ENCODE results near the gene DUSP5.

Gene DUSP5

DNA sequence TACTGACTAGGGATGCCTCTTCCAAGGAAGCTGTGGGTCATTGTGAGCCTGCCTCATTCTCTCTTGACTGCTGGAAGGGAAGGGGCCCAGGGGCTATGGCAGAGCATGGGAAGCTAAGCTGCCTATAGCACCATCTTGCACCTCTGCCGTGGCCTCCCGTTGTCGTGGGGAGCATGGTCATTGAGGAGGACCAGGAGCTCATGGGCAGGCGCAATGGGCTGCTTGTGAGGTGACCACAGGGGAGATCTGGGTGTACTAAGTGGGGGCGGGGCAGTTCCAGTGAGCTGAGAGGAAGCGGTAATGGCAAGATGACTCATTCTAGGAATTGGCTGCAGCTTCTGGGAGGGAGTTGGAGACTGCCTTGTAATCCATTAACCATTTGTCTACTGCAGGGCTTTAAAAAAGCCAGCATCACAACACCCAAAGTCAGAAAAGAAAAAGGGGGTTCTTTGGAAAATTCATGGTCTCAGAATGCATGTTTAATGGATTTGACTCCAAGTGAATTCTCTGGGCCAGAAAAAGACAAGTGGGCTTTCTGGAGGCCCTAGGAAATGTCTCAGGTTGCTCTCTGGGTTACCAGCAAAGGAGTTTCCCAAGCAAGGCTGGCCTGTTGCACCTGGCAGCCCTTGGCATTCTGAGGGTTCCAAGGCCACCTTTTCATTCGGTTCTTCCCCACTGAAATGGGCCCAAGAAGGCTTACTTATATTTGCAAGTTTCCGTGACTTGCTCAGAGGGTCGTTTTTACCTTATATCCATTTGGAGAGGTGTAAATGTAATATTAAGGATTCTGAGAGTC, 3.6 kb downstream of the DUSP5 start (continued):
- TF ChIP-seq, protein P1, sequence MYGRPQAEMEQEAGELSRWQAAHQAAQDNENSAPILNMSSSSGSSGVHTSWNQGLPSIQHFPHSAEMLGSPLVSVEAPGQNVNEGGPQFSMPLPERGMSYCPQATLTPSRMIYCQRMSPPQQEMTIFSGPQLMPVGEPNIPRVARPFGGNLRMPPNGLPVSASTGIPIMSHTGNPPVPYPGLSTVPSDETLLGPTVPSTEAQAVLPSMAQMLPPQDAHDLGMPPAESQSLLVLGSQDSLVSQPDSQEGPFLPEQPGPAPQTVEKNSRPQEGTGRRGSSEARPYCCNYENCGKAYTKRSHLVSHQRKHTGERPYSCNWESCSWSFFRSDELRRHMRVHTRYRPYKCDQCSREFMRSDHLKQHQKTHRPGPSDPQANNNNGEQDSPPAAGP (tag by site-specific recombination; IDR thresholded peaks at IDR 0.05), result peak; percentile 74; the same call in 1 of the 2 replicates
- TF ChIP-seq SETDB1 (IDR thresholded peaks at IDR 0.05; ENCODE audit: insufficient read length, low read length), result no peak
- no peak for TF ChIP-seq ZNF155 (tag by site-specific recombination; IDR thresholded peaks at IDR 0.05)
- TF ChIP-seq SP2 (tag by site-specific recombination; IDR thresholded peaks at IDR 0.05), result peak; percentile 66
- TF ChIP-seq, protein P2, sequence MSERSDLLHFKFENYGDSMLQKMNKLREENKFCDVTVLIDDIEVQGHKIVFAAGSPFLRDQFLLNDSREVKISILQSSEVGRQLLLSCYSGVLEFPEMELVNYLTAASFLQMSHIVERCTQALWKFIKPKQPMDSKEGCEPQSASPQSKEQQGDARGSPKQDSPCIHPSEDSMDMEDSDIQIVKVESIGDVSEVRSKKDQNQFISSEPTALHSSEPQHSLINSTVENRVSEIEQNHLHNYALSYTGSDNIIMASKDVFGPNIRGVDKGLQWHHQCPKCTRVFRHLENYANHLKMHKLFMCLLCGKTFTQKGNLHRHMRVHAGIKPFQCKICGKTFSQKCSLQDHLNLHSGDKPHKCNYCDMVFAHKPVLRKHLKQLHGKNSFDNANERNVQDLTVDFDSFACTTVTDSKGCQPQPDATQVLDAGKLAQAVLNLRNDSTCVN (tag by site-specific recombination; optimal IDR thresholded peaks at IDR 0.05), result peak; percentile 26
- peak; percentile 84 for TF ChIP-seq ZSCAN30 (tag by site-specific recombination; IDR thresholded peaks at IDR 0.05)
- no peak for TF ChIP-seq ZNF585B (tag by site-specific recombination; IDR thresholded peaks at IDR 0.05)
- TF ChIP-seq, protein P3, sequence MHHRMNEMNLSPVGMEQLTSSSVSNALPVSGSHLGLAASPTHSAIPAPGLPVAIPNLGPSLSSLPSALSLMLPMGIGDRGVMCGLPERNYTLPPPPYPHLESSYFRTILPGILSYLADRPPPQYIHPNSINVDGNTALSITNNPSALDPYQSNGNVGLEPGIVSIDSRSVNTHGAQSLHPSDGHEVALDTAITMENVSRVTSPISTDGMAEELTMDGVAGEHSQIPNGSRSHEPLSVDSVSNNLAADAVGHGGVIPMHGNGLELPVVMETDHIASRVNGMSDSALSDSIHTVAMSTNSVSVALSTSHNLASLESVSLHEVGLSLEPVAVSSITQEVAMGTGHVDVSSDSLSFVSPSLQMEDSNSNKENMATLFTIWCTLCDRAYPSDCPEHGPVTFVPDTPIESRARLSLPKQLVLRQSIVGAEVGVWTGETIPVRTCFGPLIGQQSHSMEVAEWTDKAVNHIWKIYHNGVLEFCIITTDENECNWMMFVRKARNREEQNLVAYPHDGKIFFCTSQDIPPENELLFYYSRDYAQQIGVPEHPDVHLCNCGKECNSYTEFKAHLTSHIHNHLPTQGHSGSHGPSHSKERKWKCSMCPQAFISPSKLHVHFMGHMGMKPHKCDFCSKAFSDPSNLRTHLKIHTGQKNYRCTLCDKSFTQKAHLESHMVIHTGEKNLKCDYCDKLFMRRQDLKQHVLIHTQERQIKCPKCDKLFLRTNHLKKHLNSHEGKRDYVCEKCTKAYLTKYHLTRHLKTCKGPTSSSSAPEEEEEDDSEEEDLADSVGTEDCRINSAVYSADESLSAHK (tag by site-specific recombination; IDR thresholded peaks at IDR 0.05), result 0 out of 2 replicates have a peak, but pooled peaks have one; percentile 26
- peak; percentile 85 for TF ChIP-seq TRIM28 (IDR thresholded peaks at IDR 0.05; ENCODE audit: borderline replicate concordance, low read length)
- TF ChIP-seq ZNF354C (tag by site-specific recombination; IDR thresholded peaks at IDR 0.05; ENCODE audit: borderline replicate concordance, low read depth), result no peak
- TF ChIP-seq, protein P4, sequence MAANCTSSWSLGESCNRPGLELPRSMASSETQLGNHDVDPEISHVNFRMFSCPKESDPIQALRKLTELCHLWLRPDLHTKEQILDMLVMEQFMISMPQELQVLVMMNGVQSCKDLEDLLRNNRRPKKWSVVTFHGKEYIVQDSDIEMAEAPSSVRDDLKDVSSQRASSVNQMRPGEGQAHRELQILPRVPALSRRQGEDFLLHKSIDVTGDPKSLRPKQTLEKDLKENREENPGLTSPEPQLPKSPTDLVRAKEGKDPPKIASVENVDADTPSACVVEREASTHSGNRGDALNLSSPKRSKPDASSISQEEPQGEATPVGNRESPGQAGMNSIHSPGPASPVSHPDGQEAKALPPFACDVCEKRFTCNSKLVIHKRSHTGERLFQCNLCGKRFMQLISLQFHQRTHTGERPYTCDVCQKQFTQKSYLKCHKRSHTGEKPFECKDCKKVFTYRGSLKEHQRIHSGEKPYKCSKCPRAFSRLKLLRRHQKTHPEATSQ (tag by site-specific recombination; IDR thresholded peaks at IDR 0.05), result 0 out of 2 replicates have a peak, but pooled peaks have one; percentile 20
- peak; percentile 83 for TF ChIP-seq ZNF2 (tag by site-specific recombination; IDR thresholded peaks at IDR 0.05)
- TF ChIP-seq ZNF335 (tag by site-specific recombination; conservative IDR thresholded peaks at IDR 0.05), result peak; percentile 76
- peak; percentile 90 for TF ChIP-seq SP7 (tag by site-specific recombination; IDR thresholded peaks at IDR 0.05)
- 0 out of 2 replicates have a peak, but pooled peaks have one; percentile 35 for TF ChIP-seq ZBTB7A (tag by site-specific recombination; IDR thresholded peaks at IDR 0.05; ENCODE audit: low read depth)
- peak; percentile 81 for TF ChIP-seq KLF10 (tag by site-specific recombination; IDR thresholded peaks at IDR 0.05)
- TF ChIP-seq, protein P5, sequence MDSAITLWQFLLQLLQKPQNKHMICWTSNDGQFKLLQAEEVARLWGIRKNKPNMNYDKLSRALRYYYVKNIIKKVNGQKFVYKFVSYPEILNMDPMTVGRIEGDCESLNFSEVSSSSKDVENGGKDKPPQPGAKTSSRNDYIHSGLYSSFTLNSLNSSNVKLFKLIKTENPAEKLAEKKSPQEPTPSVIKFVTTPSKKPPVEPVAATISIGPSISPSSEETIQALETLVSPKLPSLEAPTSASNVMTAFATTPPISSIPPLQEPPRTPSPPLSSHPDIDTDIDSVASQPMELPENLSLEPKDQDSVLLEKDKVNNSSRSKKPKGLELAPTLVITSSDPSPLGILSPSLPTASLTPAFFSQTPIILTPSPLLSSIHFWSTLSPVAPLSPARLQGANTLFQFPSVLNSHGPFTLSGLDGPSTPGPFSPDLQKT (IDR thresholded peaks at IDR 0.05; ENCODE audit: borderline replicate concordance, low read depth, low read length), result no peak
- TF ChIP-seq, protein P6, sequence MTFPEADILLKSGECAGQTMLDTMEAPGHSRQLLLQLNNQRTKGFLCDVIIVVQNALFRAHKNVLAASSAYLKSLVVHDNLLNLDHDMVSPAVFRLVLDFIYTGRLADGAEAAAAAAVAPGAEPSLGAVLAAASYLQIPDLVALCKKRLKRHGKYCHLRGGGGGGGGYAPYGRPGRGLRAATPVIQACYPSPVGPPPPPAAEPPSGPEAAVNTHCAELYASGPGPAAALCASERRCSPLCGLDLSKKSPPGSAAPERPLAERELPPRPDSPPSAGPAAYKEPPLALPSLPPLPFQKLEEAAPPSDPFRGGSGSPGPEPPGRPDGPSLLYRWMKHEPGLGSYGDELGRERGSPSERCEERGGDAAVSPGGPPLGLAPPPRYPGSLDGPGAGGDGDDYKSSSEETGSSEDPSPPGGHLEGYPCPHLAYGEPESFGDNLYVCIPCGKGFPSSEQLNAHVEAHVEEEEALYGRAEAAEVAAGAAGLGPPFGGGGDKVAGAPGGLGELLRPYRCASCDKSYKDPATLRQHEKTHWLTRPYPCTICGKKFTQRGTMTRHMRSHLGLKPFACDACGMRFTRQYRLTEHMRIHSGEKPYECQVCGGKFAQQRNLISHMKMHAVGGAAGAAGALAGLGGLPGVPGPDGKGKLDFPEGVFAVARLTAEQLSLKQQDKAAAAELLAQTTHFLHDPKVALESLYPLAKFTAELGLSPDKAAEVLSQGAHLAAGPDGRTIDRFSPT (tag by site-specific recombination; IDR thresholded peaks at IDR 0.05), result peak; percentile 75; the same call in 1 of the 2 replicates
- peak; percentile 45 for TF ChIP-seq ZFHX2 (tag by site-specific recombination; conservative IDR thresholded peaks at IDR 0.05)
- TF ChIP-seq ZNF561 (tag by site-specific recombination; IDR thresholded peaks at IDR 0.05; ENCODE audit: borderline replicate concordance), result 0 out of 2 replicates have a peak, but pooled peaks have one; percentile 31
- TF ChIP-seq ZEB2 (tag by site-specific recombination; IDR thresholded peaks at IDR 0.05), result peak; percentile 81
- TF ChIP-seq BCL11A (tag by site-specific recombination; IDR thresholded peaks at IDR 0.05; ENCODE audit: low read depth), result peak; percentile 79; the same call in 1 of the 2 replicates
- TF ChIP-seq, protein P7, sequence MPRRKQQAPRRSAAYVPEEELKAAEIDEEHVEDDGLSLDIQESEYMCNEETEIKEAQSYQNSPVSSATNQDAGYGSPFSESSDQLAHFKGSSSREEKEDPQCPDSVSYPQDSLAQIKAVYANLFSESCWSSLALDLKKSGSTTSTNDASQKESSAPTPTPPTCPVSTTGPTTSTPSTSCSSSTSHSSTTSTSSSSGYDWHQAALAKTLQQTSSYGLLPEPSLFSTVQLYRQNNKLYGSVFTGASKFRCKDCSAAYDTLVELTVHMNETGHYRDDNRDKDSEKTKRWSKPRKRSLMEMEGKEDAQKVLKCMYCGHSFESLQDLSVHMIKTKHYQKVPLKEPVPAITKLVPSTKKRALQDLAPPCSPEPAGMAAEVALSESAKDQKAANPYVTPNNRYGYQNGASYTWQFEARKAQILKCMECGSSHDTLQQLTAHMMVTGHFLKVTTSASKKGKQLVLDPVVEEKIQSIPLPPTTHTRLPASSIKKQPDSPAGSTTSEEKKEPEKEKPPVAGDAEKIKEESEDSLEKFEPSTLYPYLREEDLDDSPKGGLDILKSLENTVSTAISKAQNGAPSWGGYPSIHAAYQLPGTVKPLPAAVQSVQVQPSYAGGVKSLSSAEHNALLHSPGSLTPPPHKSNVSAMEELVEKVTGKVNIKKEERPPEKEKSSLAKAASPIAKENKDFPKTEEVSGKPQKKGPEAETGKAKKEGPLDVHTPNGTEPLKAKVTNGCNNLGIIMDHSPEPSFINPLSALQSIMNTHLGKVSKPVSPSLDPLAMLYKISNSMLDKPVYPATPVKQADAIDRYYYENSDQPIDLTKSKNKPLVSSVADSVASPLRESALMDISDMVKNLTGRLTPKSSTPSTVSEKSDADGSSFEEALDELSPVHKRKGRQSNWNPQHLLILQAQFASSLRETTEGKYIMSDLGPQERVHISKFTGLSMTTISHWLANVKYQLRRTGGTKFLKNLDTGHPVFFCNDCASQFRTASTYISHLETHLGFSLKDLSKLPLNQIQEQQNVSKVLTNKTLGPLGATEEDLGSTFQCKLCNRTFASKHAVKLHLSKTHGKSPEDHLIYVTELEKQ (tag by site-specific recombination; IDR thresholded peaks at IDR 0.05; ENCODE audit: borderline replicate concordance), result no peak
